Testis (tissue), 2 donors: Measurements from ENCODE around the gene MCEE.

Experiments
- CTCF ChIP-seq, 3 experiments: fragments of 450-650 bp in 2 of 3; fragments of 200-600 bp in 1 of 3; sonication (generic) in 1 of 3; IDR thresholded peaks; one replicate each; pipeline ENCODE4 v1.5.1; 2016 to 2019; ENCODE audit warnings: antibody characterized with exemption in 3 of 3, mild to moderate bottlenecking in 2 of 3, moderate library complexity in 1 of 3
- POLR2A ChIP-seq: fragments of 450-650 bp; IDR thresholded peaks from one replicate; pipeline ENCODE4 v1.6.1; 2017; ENCODE audit warnings: antibody characterized with exemption, mild to moderate bottlenecking, moderate library complexity

- TF ChIP-seq CTCF (IDR thresholded peaks at IDR 0.05) (no peak), POLR2A (no peak)
These were observed 65.0 kb downstream of the MCEE start for GRCh38 chr2:71064754-71065621.
